Caco-2 (cell line): ENCODE results near the gene GJD3. TPM values are rescaled to one million over a fixed set of nuclear protein-coding genes. Genes with fewer than 3 reads are reported as not detected.

Experiments
- BruUV-seq: library from RNA; stranded (reverse); fragments of 400-500 nt; replicated peaks from 2 replicates; lab custom pipeline; 2021; lab: Mats Ljungman, UMichigan
- CTCF ChIA-PET: fragments of 300-600 bp; sonication (Branson Sonifier 250); formaldehyde crosslinking; loops from one replicate; lab custom pipeline; 2022; ENCODE audit warnings: antibody characterized with exemption; lab: Charles Lee
- POLR2A ChIA-PET: fragments of 300-600 bp; sonication (Branson Sonifier 250); formaldehyde crosslinking; loops from one replicate; lab custom pipeline; 2022; ENCODE audit warnings: antibody characterized with exemption; lab: Charles Lee
- DNase-seq, 2 experiments: peaks; one replicate each; pipeline versions ENCODE4 v3.0.0 to v3.0.0-alpha.2; 2020 to 2022
- H3K27me3 ChIP-seq: replicated peaks from 2 replicates; pipeline ENCODE4 v1.6.0; 2011; ENCODE audit warnings: low read length; ENCODE audit not compliant: control insufficient read depth, insufficient read depth
- H3K36me3 ChIP-seq: 2 replicates; pipeline ENCODE4 v1.5.1; 2011; ENCODE audit warnings: low read length; ENCODE audit not compliant: control insufficient read depth, insufficient read depth
- H3K4me1 ChIP-seq: fragments of 250-450 bp; sonication (Bioruptor Pico); 2 replicates; pipeline ENCODE4 v1.5.1; 2020; ENCODE audit warnings: mild to moderate bottlenecking
- H3K4me3 ChIP-seq: 2 replicates; pipeline ENCODE4 v1.5.1; 2011; ENCODE audit warnings: low read depth, mild to moderate bottlenecking, control low read depth, low read length
- H3K9me3 ChIP-seq: fragments of 250-450 bp; sonication (Bioruptor Pico); 2 replicates; pipeline ENCODE4 v1.5.1; 2020; ENCODE audit warnings: mild to moderate bottlenecking, moderate library complexity
- H3K27ac Mint-ChIP-seq: one replicate; pipeline ENCODE4 v1.8.0; 2022; ENCODE audit warnings: mixed read lengths; ENCODE audit not compliant: unreplicated experiment
- H3K27me3 Mint-ChIP-seq: one replicate; pipeline ENCODE4 v1.8.0; 2022; ENCODE audit warnings: mixed read lengths; ENCODE audit not compliant: insufficient read depth, unreplicated experiment
- H3K36me3 Mint-ChIP-seq: one replicate; pipeline ENCODE4 v1.8.0; 2022; ENCODE audit warnings: mild to moderate bottlenecking, mixed read lengths; ENCODE audit not compliant: insufficient read depth, unreplicated experiment
- H3K4me1 Mint-ChIP-seq: one replicate; pipeline ENCODE4 v1.8.0; 2022; ENCODE audit warnings: low read depth, mixed read lengths; ENCODE audit not compliant: unreplicated experiment
- H3K4me3 Mint-ChIP-seq: one replicate; pipeline ENCODE4 v1.8.0; 2022; ENCODE audit warnings: mild to moderate bottlenecking, moderate library complexity, mixed read lengths; ENCODE audit not compliant: unreplicated experiment
- H3K9me3 Mint-ChIP-seq: one replicate; pipeline ENCODE4 v1.8.0; 2022; ENCODE audit warnings: mixed read lengths; ENCODE audit not compliant: unreplicated experiment
- intact Hi-C: fragments of 100-400 bp; cut with micrococcal nuclease; formaldehyde crosslinking; loops from one replicate; pipeline ENCODE4 v1.10.0; 2022; ENCODE audit not compliant: unreplicated experiment
- total RNA-seq: library from RNA; stranded (reverse); gene quantifications from 2 replicates; pipeline ENCODE4 v1.2.3, GENCODE V29; 2022
- TF ChIP-seq, protein P1 (sequence below), 2 experiments: fragments of 200-600 bp in 1 of 2; IDR thresholded peaks; 1 replicate in 1 of 2; 2 replicates in 1 of 2; pipeline versions ENCODE4 v1.5.1 to v1.8.0; 2011 to 2022; ENCODE audit warnings: antibody characterized with exemption in 1 of 2, control low read depth in 1 of 2, inconsistent platforms in 1 of 2, low read depth in 1 of 2, low read length in 1 of 2, mild to moderate bottlenecking in 1 of 2, moderate library complexity in 1 of 2; ENCODE audit not compliant: insufficient read depth in 1 of 2, severe bottlenecking in 1 of 2, unreplicated experiment in 1 of 2

The GJD3 gene
- total RNA-seq, 1 experiment from 2014 or later = not detected

DNA sequence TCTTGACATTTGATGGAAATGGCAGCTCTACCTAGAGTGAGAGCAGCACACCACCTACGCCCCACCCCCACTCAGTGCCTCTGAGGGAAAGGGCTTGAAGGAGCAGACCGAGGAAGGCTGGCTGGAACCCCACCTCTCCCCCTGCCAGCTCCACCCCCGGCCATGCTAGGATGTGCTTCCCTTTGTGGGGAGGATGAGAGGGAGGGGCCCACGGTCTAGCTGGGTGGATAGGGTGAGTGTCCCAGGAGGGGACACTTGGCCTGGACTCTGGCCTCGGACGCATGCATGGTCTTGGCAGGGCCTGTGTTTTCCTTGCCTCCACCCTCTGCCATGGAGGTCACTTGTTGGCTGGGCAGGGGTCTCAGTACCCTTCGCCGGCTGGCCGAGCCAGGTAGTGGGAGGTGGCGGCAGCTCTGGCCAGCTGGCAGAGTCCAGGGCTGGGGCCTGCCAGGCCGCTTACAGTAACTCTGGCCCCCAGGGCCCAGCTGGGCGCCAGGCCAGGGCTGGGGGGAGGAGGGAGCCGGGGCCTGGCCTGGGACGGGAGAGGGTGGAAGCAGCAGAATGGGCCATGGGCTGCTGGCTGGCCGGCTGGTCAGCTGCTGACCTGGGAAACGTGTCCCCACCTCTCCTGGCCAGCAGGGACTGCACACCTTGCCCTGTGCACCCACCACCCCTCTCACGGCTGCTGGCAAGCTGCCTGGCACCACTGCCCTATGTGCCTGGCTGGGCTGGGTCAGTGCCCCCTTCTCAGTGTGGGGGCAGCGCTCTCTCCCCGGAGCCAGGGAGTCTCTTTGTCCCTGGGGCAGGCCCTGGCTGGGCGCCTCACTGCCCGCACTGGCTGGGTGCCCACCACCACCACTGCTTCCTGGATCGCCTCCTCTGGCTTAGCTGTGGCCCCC is 32.5 kb downstream of the GJD3 start:
- Mint-ChIP-seq H3K9me3 (no peaks in the 10 kb centered on the region), H3K27ac (no peak overlapping the region), H3K4me1 (peaks cover 24% of the 10 kb centered on the region), H3K4me3 (no peak overlapping the region), H3K36me3 (no peaks in the 10 kb centered on the region), H3K27me3 (no peaks in the 10 kb centered on the region)
- TF ChIP-seq, protein P1, sequence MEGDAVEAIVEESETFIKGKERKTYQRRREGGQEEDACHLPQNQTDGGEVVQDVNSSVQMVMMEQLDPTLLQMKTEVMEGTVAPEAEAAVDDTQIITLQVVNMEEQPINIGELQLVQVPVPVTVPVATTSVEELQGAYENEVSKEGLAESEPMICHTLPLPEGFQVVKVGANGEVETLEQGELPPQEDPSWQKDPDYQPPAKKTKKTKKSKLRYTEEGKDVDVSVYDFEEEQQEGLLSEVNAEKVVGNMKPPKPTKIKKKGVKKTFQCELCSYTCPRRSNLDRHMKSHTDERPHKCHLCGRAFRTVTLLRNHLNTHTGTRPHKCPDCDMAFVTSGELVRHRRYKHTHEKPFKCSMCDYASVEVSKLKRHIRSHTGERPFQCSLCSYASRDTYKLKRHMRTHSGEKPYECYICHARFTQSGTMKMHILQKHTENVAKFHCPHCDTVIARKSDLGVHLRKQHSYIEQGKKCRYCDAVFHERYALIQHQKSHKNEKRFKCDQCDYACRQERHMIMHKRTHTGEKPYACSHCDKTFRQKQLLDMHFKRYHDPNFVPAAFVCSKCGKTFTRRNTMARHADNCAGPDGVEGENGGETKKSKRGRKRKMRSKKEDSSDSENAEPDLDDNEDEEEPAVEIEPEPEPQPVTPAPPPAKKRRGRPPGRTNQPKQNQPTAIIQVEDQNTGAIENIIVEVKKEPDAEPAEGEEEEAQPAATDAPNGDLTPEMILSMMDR (IDR thresholded peaks at IDR 0.05; ENCODE audit: insufficient read depth in 1 of 2, low read depth in 1 of 2, low read length in 1 of 2, severe bottlenecking in 1 of 2, unreplicated experiment in 1 of 2) = no peak
- H3K27me3 ChIP-seq = no peaks in the 10 kb centered on the region
- H3K4me1 ChIP-seq = peaks cover 15% of the 10 kb centered on the region; the same call in 1 of the 2 replicates
- CTCF ChIA-PET = interaction anchor here (1.7 kb wide), 1 partner anchor 15 kb away, joined by 4 read pairs; no protein-coding TSS in a partner anchor
- POLR2A ChIA-PET = no interaction called here
- no peaks in the 10 kb centered on the region for H3K9me3 ChIP-seq
- DNase-seq = no peak
- peaks cover 1% of the 10 kb centered on the region for H3K36me3 ChIP-seq
- BruUV-seq = no TSS peak
- intact Hi-C loops = no loop called here
- no peak overlapping the region for H3K4me3 ChIP-seq

DNA sequence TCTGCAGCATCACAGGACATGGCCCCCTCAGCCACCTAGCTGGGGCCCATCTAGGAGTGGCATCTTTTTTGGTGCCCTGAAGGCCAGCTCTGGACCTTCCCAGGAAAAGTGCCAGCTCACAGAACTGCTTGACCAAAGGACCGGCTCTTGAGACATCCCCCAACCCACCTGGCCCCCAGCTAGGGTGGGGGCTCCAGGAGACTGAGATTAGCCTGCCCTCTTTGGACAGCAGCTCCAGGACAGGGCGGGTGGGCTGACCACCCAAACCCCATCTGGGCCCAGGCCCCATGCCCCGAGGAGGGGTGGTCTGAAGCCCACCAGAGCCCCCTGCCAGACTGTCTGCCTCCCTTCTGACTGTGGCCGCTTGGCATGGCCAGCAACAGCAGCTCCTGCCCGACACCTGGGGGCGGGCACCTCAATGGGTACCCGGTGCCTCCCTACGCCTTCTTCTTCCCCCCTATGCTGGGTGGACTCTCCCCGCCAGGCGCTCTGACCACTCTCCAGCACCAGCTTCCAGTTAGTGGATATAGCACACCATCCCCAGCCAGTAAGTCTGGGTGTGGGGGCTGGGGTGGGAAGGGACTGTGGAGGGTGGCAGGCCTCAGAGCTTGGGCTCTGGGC is 33.6 kb downstream of the GJD3 start:
- no peaks in the 10 kb centered on the region for H3K27me3 Mint-ChIP-seq
- TF ChIP-seq, protein P1 (IDR thresholded peaks at IDR 0.05; ENCODE audit: insufficient read depth in 1 of 2, low read depth in 1 of 2, low read length in 1 of 2, severe bottlenecking in 1 of 2, unreplicated experiment in 1 of 2) = no peak
- Histone ChIP-seq H3K27me3 (no peaks in the 10 kb centered on the region), H3K9me3 (no peaks in the 10 kb centered on the region), H3K4me3 (no peak overlapping the region), H3K4me1 (peaks cover 26% of the 10 kb centered on the region), H3K36me3 (peaks cover 1% of the 10 kb centered on the region)
- H3K9me3 Mint-ChIP-seq = no peaks in the 10 kb centered on the region
- peaks cover 25% of the 10 kb centered on the region for H3K4me1 Mint-ChIP-seq
- BruUV-seq = no TSS peak
- no peaks in the 10 kb centered on the region for H3K36me3 Mint-ChIP-seq
- ChIA-PET CTCF (interaction anchor here (1.7 kb wide), 1 partner anchor 14 kb away, joined by 4 read pairs; no protein-coding TSS in a partner anchor), POLR2A (no interaction called here)
- no peak for DNase-seq
- H3K27ac Mint-ChIP-seq = peak overlapping the region; percentile 4
- H3K4me3 Mint-ChIP-seq = no peak overlapping the region
- intact Hi-C loops = no loop called here
